SK-N-DZ (cell line): ENCODE data around the gene ELN. TPM values are rescaled to one million over a fixed set of nuclear protein-coding genes. Genes with fewer than 3 reads are reported as not detected.
"Not testable (repeated sequence)": the region's sequence is repeated elsewhere in the genome, so short reads cannot be mapped to it uniquely, and the experiment has no call there.

Experiments used
- DNase-seq: peaks from one replicate; pipeline ENCODE4 v3.0.0-alpha.2; 2015; ENCODE audit warnings: low spot score
- polyA plus RNA-seq, 2 experiments: library from polyadenylated mRNA; depleted of rRNA; stranded (reverse); fragments of >200 nt; gene quantifications; 2 replicates each; pipeline ENCODE4 v1.2.3, GENCODE V29; 2014

The ELN gene
- polyA plus RNA-seq (2014; cell fraction: cytosol; rRNA removed) = 0.77 and 1.3 TPM in 2 replicates
- 0.49 and 0.69 TPM in 2 replicates for polyA plus RNA-seq (2014; cell fraction: nucleus; rRNA removed)

- DNase-seq = no peak
Measured at GRCh38 chr7:74027683-74028320, at the start of gene ELN. TSS of gene ELN (plus strand) at chr7:74028173. CDS start at chr7:74028188, 15 bp downstream.

DNA sequence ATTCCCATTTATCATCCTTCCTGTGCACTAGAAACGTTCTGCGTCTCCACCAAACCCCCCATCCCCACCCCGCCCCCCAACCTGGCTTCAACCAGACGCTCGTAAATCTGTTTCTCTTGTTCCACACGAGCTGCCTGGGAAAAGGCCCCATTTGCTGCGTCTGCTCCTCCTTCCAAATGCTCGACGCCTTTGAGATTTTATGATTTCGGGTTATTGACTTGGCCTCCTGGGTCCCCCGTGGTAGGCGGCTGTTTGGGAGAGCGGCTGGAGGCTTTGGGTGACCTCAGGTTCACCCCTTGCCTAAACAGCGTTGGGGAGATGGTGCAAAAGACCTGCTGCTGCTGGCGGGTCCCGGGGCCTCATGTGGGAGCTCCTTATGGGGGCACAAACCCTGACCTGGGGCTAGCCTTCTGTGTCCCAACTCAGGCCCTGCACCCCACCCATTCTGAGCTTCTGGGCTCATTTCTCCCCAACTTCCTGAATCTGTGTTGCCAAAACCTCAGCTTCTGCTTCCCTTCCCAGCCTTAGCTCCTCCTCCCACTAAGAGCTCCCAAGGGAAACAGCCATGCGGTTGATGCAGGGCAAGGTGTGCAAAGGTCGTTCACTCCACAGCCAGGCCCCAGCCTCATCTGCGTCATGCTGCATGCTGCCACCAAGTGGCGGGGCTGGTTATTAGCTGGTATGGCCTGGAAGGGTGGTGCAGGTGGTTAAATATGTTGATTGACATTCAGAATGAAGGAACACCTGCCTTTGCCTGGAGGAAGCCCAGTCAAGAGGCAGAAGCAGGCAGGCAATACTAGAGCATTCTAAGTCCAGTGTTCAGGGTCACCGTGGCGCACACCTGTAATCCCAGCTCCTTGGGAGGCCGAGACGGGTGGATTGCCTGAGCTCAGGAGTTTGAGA lies 49.1 kb upstream of the ELN start:
- peak; percentile 75 for DNase-seq

- not testable (repeated sequence) for DNase-seq
Measured at GRCh38 chr7:73979656-73980055, 48.3 kb upstream of the ELN start.

DNA sequence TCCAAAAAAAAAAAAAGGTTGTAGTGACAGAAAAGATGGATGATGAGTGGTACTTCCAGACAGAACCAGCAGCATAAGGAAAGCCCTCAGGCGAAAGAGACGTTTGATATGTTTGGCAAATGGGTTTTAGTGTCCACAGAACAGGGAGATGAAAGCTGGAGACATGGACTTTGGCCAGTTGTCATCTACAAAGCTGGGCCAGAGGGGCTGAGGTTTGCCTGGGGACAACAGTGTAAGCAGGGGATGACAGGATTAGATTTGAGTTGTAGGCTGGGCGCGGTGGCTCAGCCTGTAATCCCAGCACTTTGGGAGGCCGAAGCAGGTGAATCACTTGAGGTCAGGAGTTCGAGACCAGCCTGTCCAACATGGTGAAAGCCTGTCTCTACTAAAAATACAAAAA lies 47.8 kb upstream of the ELN start:
- DNase-seq = no peak

- DNase-seq = no peak
Measured at GRCh38 chr7:73981933-73982332, 46.0 kb upstream of the ELN start.

GRCh38 chr7:73983437-73984164 lies 44.4 kb upstream of the ELN start:
- DNase-seq = no peak

GRCh38 chr7:73984481-73985205 lies 43.3 kb upstream of the ELN start:
- DNase-seq = no peak

DNA sequence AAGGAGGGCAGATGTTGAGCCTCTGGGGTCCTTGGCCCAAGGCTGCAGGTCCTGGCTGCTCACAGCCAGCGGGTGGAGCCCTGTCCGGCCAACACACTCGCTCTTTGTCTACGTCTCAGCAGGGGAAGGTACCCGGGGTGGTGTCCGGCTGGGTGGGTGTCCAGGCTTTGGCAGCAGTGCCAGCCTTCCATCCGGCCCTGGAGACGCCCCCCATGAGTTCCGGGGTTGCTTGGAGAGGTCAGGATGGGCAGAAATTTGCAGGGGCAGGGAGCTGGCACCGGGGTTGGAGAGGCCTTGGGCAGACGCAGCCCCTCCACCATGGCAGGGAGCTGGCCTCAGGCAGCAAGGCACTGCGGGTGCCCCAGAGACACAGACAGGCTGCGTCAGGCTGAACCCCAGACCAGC lies 42.2 kb upstream of the ELN start:
- DNase-seq = no peak

DNA sequence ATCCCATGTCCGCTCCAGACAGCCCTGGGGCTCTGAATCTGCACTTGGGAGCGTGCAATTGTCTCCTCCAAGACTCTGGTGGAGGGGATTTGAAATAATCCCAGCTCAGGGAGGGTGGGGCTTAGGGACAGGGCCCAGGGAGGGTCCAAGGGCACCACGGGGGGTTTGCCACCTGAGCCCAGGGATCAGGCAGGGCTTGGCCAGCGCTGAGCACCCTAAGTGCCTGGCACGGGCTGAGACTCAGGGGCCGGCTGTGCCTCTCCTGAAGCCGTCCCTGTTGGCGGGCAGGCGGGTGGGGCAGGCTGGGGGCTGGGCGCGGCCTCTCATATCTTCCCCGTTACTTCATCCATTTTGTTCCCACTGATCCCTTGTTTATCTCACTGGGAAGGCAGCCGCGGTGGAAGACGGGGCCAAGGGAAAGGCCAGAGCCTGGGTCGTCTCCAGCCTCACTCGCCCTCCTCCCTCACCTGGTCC lies 41.8 kb upstream of the ELN start:
- DNase-seq = no peak

DNA sequence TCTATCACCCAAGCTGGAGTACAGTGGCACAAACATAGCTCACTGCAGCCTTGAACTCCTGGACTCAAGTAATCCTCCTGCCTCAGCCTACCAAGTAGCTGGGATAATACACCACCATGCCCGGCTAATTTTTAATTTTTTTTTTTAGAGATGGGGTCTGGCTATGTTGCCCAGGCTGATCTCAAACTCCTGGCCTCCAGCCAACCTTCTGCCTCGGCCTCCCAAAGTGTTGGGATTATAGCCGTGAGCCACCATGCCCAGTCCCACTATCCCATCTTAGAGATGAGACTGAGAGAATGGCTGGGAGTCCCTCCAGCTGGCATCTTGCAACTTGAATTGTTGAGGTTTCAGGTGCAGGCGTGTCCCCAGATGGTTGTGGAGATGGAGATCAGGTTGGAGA lies 40.7 kb upstream of the ELN start:
- no peak for DNase-seq

- DNase-seq = no peak
Measured at GRCh38 chr7:73988197-73988596, 39.8 kb upstream of the ELN start.

DNA sequence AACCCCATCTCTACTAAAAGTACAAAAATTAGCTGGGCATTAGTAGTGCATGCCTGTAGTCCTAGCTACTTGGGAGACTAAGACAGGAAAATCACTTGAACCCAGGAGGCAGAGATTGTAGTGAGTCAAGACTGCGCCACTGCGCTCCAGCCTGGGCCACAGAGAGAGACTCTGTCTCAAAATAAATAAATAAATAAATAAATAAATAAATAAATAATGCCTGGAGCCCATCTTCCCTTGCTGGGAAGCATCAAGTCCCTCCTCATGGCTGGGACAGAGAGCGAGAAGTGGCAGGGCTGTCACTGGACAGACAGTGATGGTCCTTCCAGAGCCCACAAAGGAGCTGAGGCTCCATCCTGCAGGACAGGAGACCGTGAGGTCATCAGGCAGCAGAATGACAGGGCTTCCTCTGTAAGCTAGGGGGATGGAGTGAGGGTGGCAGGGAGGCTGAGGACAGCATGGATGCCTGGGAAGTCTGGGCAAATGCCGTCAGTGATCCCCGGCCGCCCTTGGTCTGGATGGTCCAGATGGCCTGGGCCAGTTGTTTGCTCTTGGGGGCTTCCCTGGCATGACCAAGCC lies 36.4 kb upstream of the ELN start:
- no peak for DNase-seq

- no peak for DNase-seq
Measured at GRCh38 chr7:73992101-73992562, 35.8 kb upstream of the ELN start.

GRCh38 chr7:73994023-73994422 lies 34.0 kb upstream of the ELN start:
- no peak for DNase-seq

- no peak for DNase-seq
Measured at GRCh38 chr7:73994761-73995160, 33.2 kb upstream of the ELN start.

DNA sequence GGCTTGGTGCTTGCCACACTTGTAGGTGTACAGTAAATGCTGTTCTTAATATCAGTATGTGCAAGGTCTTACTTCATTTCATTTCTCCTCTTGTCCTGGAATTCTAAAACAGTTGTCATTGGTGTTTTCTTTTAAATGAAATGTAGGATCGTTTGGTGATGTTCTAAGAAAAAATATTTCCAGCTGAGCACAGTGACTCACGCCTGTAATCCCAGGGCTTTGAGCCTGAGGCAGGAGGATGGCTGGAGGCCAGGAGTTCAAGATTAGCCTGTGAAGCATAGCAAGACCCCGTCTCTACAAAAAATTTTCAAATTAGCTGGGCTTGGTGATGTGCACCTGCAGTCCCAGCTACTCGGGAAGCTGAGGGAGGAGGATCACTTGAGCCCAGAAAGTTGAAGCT lies 32.6 kb upstream of the ELN start:
- no peak for DNase-seq

DNA sequence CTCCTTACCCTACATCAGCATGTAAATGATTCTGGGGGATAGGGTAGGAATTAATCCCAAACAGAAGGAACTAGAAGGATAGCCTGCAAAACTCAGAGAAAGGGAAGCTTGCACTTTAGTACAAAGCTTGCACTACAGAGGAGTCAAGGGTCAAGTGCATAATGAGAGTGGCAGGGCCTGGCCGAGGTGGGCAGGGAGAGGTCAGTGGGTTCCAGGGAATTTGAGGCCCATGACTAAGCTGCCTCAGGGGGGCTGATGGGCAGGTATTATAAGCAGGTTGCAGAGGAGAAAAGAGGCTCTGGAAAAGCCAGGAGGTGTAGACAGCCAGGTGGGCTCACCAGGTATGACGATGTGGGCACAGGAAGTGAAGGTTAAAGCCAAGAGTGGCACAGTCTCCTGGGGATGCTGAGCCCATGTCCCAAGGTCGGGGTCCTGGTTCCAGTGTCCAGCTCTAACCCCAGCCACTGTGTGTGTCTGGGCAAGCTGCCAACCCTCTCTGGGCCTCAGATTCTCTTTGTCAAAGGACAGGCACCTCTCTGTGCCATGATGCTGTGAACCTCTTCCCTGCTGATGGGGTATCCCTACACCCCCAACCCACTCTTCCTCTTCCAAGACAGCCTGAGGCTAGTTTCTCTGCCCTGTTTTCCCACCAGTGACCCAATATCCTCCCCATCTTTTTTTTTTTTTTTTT lies 32.0 kb upstream of the ELN start:
- DNase-seq = no peak

DNA sequence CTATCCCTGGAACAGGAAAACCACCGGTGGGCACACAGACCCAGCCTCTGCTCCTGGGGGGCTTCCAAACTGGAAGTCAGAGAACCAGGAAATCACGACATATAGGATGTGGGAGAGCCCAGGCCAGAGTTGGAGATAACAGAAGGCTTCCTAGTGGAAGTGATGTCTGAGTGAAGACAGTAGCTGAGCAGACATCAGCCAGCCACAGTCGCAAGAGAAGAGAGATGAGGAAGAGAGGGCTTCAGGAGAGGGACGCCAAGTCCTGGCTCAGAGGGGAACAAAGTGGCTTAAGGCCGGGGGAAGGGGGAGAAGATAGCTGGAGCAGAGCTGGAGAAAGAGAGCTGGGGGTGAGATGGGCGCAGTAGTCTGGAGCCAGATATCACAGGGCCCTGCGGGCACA lies 30.9 kb upstream of the ELN start:
- no peak for DNase-seq

- DNase-seq = no peak
Measured at GRCh38 chr7:73999664-74000435, 28.1 kb upstream of the ELN start.
